ENCODE data around the gene SORBS2. TPM values are rescaled to one million over a fixed set of nuclear protein-coding genes. Genes with fewer than 3 reads are reported as not detected.
A peak's percentile ranks its signal among the peaks of the same experiment; 100 is the strongest.

Gene SORBS2
- total RNA-seq, 1 donor from 2014 or later: 1.1 TPM

GRCh38 chr4:185598846-185599552 is 213.0 kb downstream of the SORBS2 start:
- FAIRE-seq (no peak), DNase-seq (ENCODE audit: low read depth) (no peak)
- Histone ChIP-seq H3K27me3 (ENCODE audit: control insufficient read depth, insufficient read depth, low read length) (no peaks in the 10 kb centered on the region), H3K36me3 (ENCODE audit: control insufficient read depth, insufficient read depth, low read length) (no peaks in the 10 kb centered on the region), H3K4me3 (ENCODE audit: low read depth, low read length) (no peak overlapping the region)
- no peak for TF ChIP-seq CTCF (IDR thresholded peaks at IDR 0.05; ENCODE audit: insufficient read depth, low read length, severe bottlenecking)

GRCh38 chr4:185597532-185598188 is 214.3 kb downstream of the SORBS2 start:
- DNase-seq (ENCODE audit: low read depth): peak; percentile 70
- peak; percentile 96 for TF ChIP-seq CTCF (IDR thresholded peaks at IDR 0.05; ENCODE audit: insufficient read depth, low read length, severe bottlenecking)
- Histone ChIP-seq H3K27me3 (ENCODE audit: control insufficient read depth, insufficient read depth, low read length) (no peaks in the 10 kb centered on the region), H3K4me3 (ENCODE audit: low read depth, low read length) (no peak overlapping the region), H3K36me3 (ENCODE audit: control insufficient read depth, insufficient read depth, low read length) (no peaks in the 10 kb centered on the region)
- peak; percentile 92 for FAIRE-seq

- no peak for FAIRE-seq
- Histone ChIP-seq H3K36me3 (ENCODE audit: control insufficient read depth, insufficient read depth, low read length) (no peaks in the 10 kb centered on the region), H3K27me3 (ENCODE audit: control insufficient read depth, insufficient read depth, low read length) (no peaks in the 10 kb centered on the region), H3K4me3 (ENCODE audit: low read depth, low read length) (no peak overlapping the region)
- no peak for TF ChIP-seq CTCF (IDR thresholded peaks at IDR 0.05; ENCODE audit: insufficient read depth, low read length, severe bottlenecking)
- no peak for DNase-seq (ENCODE audit: low read depth)
These were observed 219.0 kb downstream of the SORBS2 start for GRCh38 chr4:185592845-185593488.

- no peak for FAIRE-seq
- Histone ChIP-seq H3K4me3 (ENCODE audit: low read depth, low read length) (no peak overlapping the region), H3K27me3 (ENCODE audit: control insufficient read depth, insufficient read depth, low read length) (no peaks in the 10 kb centered on the region), H3K36me3 (ENCODE audit: control insufficient read depth, insufficient read depth, low read length) (no peaks in the 10 kb centered on the region)
- DNase-seq (ENCODE audit: low read depth): no peak
- TF ChIP-seq CTCF (IDR thresholded peaks at IDR 0.05; ENCODE audit: insufficient read depth, low read length, severe bottlenecking): no peak
These were observed 219.6 kb downstream of the SORBS2 start for GRCh38 chr4:185592438-185592837.

- H3K36me3 ChIP-seq (ENCODE audit: control insufficient read depth, insufficient read depth, low read length): no peaks in the 10 kb centered on the region
- H3K27me3 ChIP-seq (ENCODE audit: control insufficient read depth, insufficient read depth, low read length): no peaks in the 10 kb centered on the region
- peak; percentile 80 for FAIRE-seq
- H3K4me3 ChIP-seq (ENCODE audit: low read depth, low read length): no peak overlapping the region
- peak; percentile 64 for DNase-seq (ENCODE audit: low read depth)
- TF ChIP-seq CTCF (IDR thresholded peaks at IDR 0.05; ENCODE audit: insufficient read depth, low read length, severe bottlenecking): no peak
These were observed 220.3 kb downstream of the SORBS2 start for GRCh38 chr4:185591679-185592141.
